Measurements from ENCODE around the gene CAPN2. TPM values are rescaled to one million over a fixed set of nuclear protein-coding genes. Genes with fewer than 3 reads are reported as not detected.

The CAPN2 gene
- total RNA-seq, 2 experiments from 2014 or later, result not detected

DNA sequence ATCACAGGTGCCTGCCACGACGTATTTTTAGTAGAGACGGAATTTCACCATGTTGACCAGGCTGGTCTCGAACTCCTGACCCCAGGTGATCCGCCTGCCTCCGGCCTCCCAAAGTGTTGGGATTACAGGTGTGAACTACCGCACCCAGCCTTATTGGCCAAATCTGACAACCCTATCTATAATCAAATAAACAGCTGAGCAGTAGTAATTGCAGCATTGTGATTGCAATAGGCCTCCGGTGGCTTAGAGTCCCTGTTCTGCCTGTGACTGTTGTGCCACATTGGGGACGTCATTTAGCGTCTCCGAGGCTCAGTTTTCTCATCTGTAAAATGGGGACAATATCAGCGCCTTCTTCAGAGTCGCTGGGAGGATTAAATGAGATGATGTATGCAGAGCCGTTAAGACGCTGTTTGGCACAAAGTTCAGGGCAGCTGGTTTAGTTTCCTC is 569 bp upstream of the CAPN2 start:
- H3K79me2 ChIP-seq (ENCODE audit: insufficient read depth, low read depth, low read length), result no peaks in the 10 kb centered on the region
- no peaks in the 10 kb centered on the region for H3K9me2 ChIP-seq (ENCODE audit: insufficient read depth, low read length)
- no peak for DNase-seq (ENCODE audit: low spot score)
- H3K9me3 ChIP-seq (ENCODE audit: low read length), result no peaks in the 10 kb centered on the region
- H3K4me1 ChIP-seq (ENCODE audit: insufficient read depth, low read length, poor library complexity, severe bottlenecking), result no peaks in the 10 kb centered on the region
- no peaks in the 10 kb centered on the region for H4K20me1 ChIP-seq (ENCODE audit: insufficient read depth, low read length)
- H3K27ac ChIP-seq (ENCODE audit: low read depth, low read length, poor library complexity, severe bottlenecking), result no peak overlapping the region
- no peaks in the 10 kb centered on the region for H3K36me3 ChIP-seq (ENCODE audit: insufficient read depth, low read length)
- ChIA-PET POLR2A (interaction anchor here (0.5 kb wide), 1 partner anchor 29 kb away, joined by 3 read pairs; no protein-coding TSS in a partner anchor), CTCF (ENCODE audit: unreplicated experiment) (no interaction called here)
- no TSS peak for BruUV-seq (replicated peaks)
- no peak overlapping the region for H2AFZ ChIP-seq (ENCODE audit: low read length)
- intact Hi-C loops (cut with micrococcal nuclease; ENCODE audit: unreplicated experiment), result no loop called here
- no peak overlapping the region for H3K4me3 ChIP-seq (ENCODE audit: low read depth, low read length, poor library complexity, severe bottlenecking)
- no peak overlapping the region for H3K4me2 ChIP-seq (ENCODE audit: low read length)
- no peak for TF ChIP-seq EZH2phosphoT487 (IDR thresholded peaks at IDR 0.05; ENCODE audit: borderline replicate concordance, low read depth, low read length)
- TF ChIP-seq, protein P1, sequence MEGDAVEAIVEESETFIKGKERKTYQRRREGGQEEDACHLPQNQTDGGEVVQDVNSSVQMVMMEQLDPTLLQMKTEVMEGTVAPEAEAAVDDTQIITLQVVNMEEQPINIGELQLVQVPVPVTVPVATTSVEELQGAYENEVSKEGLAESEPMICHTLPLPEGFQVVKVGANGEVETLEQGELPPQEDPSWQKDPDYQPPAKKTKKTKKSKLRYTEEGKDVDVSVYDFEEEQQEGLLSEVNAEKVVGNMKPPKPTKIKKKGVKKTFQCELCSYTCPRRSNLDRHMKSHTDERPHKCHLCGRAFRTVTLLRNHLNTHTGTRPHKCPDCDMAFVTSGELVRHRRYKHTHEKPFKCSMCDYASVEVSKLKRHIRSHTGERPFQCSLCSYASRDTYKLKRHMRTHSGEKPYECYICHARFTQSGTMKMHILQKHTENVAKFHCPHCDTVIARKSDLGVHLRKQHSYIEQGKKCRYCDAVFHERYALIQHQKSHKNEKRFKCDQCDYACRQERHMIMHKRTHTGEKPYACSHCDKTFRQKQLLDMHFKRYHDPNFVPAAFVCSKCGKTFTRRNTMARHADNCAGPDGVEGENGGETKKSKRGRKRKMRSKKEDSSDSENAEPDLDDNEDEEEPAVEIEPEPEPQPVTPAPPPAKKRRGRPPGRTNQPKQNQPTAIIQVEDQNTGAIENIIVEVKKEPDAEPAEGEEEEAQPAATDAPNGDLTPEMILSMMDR (conservative IDR thresholded peaks at IDR 0.05; ENCODE audit: low read length), result no peak

DNA sequence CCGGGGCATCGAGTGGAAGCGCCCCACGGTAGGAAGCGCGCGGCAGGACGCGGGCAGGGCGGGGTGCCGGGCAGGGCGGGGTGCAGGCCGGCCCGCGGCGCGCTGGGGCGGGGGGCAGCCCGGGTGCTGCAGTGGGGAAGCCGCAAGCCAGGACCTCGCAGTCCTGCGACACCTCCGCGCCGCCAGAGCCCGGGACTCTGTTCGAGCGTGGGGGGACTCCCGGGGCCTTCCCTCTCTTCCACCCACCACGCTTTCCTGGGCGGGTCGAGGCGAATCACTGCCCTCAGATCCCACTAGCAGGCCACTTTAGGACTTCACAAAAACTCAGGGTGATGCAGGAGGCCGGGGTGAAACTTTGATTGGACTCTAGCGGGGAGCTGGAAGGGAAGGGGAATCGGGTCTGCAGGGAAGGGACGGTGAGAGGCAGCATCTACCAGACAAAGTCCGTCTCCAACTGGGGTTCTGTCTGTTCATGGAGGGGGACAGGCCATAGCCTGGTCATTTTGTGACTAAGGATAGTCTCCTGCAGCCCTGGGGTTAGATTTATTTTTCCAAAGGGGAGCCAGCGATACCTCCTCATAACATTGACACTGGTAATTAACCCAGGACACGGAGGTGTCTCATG is 623 bp downstream of the CAPN2 start:
- no peak overlapping the region for H2AFZ ChIP-seq (ENCODE audit: low read length)
- no peak overlapping the region for H3K4me2 ChIP-seq (ENCODE audit: low read length)
- H3K4me3 ChIP-seq (ENCODE audit: low read depth, low read length, poor library complexity, severe bottlenecking), result no peak overlapping the region
- no peak for TF ChIP-seq EZH2phosphoT487 (IDR thresholded peaks at IDR 0.05; ENCODE audit: borderline replicate concordance, low read depth, low read length)
- TF ChIP-seq, protein P1 (conservative IDR thresholded peaks at IDR 0.05; ENCODE audit: low read length), result no peak
- BruUV-seq (replicated peaks), result no TSS peak
- no peaks in the 10 kb centered on the region for H4K20me1 ChIP-seq (ENCODE audit: insufficient read depth, low read length)
- no peak for DNase-seq (ENCODE audit: low spot score)
- no peaks in the 10 kb centered on the region for H3K36me3 ChIP-seq (ENCODE audit: insufficient read depth, low read length)
- no peaks in the 10 kb centered on the region for H3K9me2 ChIP-seq (ENCODE audit: insufficient read depth, low read length)
- intact Hi-C loops (cut with micrococcal nuclease; ENCODE audit: unreplicated experiment), result no loop called here
- POLR2A ChIA-PET, result no interaction called here
- no peaks in the 10 kb centered on the region for H3K4me1 ChIP-seq (ENCODE audit: insufficient read depth, low read length, poor library complexity, severe bottlenecking)
- H3K27ac ChIP-seq (ENCODE audit: low read depth, low read length, poor library complexity, severe bottlenecking), result no peak overlapping the region
- CTCF ChIA-PET (ENCODE audit: unreplicated experiment), result no interaction called here
- H3K9me3 ChIP-seq (ENCODE audit: low read length), result no peaks in the 10 kb centered on the region
- no peaks in the 10 kb centered on the region for H3K79me2 ChIP-seq (ENCODE audit: insufficient read depth, low read depth, low read length)

DNA sequence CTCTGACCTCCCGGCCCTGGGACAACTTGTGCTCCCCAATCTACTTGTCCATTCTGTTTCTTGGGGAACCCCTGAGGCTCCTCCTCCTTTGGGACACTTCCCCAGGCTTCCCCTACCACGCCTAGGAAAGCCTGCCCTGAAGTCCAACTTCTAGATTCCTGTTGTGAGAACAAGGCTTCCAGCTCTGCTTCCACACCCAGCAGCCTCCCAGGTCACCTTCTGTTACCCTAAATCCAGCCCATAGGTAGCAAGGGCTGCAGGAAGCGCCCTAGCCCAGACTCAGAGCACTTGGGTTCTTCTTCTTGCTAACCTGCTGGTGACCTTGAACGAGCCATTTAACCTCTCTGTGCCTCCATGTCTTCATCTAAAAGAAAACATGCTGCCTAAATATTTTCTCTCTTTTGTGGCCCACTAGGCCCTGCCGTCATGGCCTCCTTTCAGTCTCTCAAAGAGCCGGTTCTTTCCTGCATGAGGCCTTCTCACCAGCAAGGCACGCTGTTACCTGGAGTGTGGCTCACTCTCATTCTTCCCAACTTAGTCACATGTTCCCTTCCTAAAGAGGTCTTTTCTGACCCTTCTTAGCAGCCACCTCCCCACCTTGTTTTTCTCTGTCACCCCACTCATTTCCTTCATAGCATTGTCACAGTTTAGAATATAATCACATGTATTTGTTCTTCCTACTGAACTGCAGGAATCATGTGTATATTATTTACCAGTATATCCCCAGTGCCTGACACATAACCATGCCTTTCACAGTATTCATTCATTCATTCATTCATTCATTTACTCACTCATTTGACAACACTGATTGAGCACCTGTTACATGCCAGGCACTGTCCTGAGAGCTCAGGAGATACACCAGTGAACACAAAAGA is 1.4 kb downstream of the CAPN2 start:
- H3K36me3 ChIP-seq (ENCODE audit: insufficient read depth, low read length), result no peaks in the 10 kb centered on the region
- no peaks in the 10 kb centered on the region for H4K20me1 ChIP-seq (ENCODE audit: insufficient read depth, low read length)
- no peaks in the 10 kb centered on the region for H3K79me2 ChIP-seq (ENCODE audit: insufficient read depth, low read depth, low read length)
- no peak overlapping the region for H3K4me3 ChIP-seq (ENCODE audit: low read depth, low read length, poor library complexity, severe bottlenecking)
- intact Hi-C loops (cut with micrococcal nuclease; ENCODE audit: unreplicated experiment), result no loop called here
- ChIA-PET POLR2A (no interaction called here), CTCF (ENCODE audit: unreplicated experiment) (no interaction called here)
- H3K9me3 ChIP-seq (ENCODE audit: low read length), result no peaks in the 10 kb centered on the region
- no peak for TF ChIP-seq EZH2phosphoT487 (IDR thresholded peaks at IDR 0.05; ENCODE audit: borderline replicate concordance, low read depth, low read length)
- TF ChIP-seq, protein P1 (conservative IDR thresholded peaks at IDR 0.05; ENCODE audit: low read length), result no peak
- no peaks in the 10 kb centered on the region for H3K4me1 ChIP-seq (ENCODE audit: insufficient read depth, low read length, poor library complexity, severe bottlenecking)
- no peak overlapping the region for H3K27ac ChIP-seq (ENCODE audit: low read depth, low read length, poor library complexity, severe bottlenecking)
- H3K9me2 ChIP-seq (ENCODE audit: insufficient read depth, low read length), result no peaks in the 10 kb centered on the region
- DNase-seq (ENCODE audit: low spot score), result no peak
- H3K4me2 ChIP-seq (ENCODE audit: low read length), result no peak overlapping the region
- H2AFZ ChIP-seq (ENCODE audit: low read length), result no peak overlapping the region
- BruUV-seq (replicated peaks), result no TSS peak

All from OCI-LY7 (cell line).